HG03575 (cell line): Measurements from ENCODE around the gene A4GALT.

Experiments
- ATAC-seq: cut with Tn5 transposase; IDR thresholded peaks from one replicate; pipeline ENCODE4 v1.9.1; 2021; ENCODE audit not compliant: unreplicated experiment, insufficient number of reproducible peaks, low FRiP score; ENCODE audit errors: extremely low read depth

The A4GALT gene

GRCh38 chr22:42643634-42644421, 76.8 kb downstream of the A4GALT start:
- ATAC-seq, result no peak

GRCh38 chr22:42642806-42643633, 77.7 kb downstream of the A4GALT start:
- no peak for ATAC-seq
